HG03558 (cell line): ENCODE data around the gene CYP4F2.
"Not testable (repeated sequence)": the region's sequence is repeated elsewhere in the genome, so short reads cannot be mapped to it uniquely, and the experiment has no call there.

Experiments used
- ATAC-seq: cut with Tn5 transposase; IDR thresholded peaks from one replicate; pipeline ENCODE4 v1.9.1; 2021; ENCODE audit warnings: moderate number of reproducible peaks; ENCODE audit not compliant: unreplicated experiment; ENCODE audit errors: extremely low read depth

Gene CYP4F2

DNA sequence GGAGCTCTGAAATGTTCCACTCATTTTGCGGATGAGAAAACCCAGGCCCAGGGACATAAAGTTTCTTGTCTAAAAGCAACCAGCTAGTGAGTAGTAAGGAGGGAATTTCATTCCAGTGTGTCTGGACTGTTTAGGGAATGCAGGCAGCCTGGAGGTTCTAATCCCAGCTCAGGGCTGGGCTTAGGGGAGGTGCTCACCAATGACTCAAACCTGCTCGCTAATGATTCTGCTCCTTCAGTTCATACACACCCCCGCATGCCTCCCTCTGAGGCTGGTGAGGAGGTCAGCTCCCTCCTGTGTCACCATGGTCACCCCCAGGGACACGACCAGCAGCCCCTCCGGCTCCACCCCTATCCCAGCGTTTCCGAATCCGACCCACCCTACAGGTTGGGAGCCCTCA is 34.6 kb downstream of the CYP4F2 start:
- no peak for ATAC-seq

DNA sequence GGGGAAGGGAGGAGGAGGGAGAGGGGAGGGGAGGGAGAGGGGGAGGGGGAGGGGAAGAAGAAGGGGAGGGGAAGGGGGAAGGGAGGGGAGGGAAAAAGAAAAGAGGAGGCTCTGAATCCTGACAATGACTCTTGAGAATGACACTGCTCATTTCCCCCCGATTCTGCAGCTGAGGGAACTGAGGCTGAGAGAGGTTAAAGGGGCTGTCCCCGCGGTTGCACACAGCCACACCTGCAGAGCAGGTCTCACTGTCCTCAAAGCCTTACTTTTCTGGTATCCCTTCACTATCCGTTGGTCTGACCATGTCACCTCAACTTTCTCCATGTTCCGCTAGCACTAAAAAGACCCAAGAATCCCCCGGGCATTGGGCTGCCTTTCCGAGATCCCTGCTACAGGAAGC is 35.4 kb downstream of the CYP4F2 start:
- no peak for ATAC-seq

DNA sequence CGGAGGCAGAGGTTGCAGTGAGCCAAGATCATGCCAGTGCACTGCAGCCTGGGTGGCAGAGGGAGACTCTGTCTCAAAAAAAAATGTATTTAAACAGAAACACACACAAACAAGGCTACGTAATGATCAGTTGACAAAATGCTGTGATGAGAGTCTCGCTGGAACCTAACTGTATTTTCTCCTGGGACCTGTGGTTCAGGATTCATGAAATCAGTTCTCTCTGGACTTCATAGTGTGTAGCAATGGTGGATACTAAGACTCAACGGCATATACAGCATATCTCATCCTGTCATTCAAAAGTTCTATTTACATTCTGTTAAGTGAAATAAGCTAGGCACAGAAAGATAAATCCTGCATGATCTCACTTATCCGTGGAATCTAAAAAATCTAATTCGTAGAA is 37.4 kb downstream of the CYP4F2 start:
- no peak for ATAC-seq

DNA sequence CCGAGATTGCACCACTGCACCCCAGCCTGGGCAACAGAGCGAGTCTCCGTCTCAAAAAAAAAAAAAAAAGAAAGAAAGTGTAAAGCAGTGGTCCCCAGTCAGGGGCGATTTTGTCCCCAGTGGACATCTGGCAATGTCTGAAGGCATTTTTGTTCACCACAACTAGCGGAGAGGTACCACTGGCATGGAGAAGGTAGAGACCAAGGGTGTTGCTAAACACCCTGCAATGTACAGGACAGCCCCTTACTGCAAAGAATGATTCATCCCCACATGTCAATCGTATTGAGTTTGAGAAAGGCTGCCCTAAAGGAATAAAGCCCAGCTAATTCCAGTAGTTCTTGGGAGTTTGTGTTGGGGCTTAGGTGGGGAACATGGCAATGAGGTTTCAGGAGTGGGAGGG is 38.7 kb downstream of the CYP4F2 start:
- no peak for ATAC-seq

DNA sequence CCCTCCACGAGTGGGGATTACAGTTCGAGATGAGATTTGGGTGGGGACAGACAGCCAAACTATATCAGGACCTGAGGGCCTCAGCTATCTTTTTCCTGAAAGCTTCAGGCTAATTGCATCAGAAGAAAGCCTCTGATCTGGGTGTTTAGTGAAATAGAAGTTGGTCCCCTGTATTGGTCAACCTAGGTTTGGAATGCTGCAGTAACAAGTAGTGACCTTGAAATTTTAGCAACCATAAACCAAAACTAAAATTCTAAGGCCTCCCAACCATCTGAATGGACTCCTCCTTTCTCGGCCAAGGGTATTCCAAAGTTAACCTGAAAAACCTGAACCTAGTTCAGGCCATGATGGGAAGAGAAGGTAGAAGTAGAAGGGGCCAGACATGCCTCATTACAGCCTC is 47.5 kb downstream of the CYP4F2 start:
- ATAC-seq: no peak

DNA sequence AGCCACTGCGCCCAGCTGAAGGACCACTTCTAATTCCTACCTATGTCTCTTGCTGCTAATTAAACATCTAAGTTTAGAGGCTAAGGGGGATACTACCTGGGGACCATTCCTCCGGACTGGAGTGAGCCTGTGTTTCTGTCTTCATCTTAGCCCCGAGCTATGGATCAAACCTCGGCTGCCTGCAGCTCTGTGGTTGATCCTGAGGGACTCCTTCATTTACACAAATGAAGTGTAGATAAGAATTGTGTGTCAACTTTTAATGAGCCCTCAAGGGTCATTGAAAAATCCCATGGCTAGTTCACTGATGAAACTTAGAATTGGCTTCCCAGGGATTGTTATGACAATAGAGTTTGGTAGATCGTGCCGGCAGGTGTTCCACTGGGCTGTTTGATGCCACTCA is 51.0 kb downstream of the CYP4F2 start:
- no peak for ATAC-seq

DNA sequence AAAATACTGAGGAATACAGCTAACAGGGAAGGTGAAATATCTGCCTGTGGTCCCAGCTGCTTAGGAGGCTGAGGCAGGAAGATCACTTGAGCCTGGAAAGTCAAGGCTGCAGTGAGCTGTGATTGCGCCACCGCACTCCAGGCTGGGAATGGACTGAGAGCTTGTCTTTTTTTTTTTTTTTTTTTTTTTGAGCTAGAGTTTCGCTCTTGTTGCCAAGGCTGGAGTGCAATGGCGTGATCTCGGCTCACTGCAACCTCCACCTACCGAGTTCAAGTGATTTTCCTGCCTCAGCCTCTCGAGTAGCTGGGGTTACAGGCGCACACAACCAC is 54.0 kb downstream of the CYP4F2 start:
- ATAC-seq: not testable (repeated sequence)

DNA sequence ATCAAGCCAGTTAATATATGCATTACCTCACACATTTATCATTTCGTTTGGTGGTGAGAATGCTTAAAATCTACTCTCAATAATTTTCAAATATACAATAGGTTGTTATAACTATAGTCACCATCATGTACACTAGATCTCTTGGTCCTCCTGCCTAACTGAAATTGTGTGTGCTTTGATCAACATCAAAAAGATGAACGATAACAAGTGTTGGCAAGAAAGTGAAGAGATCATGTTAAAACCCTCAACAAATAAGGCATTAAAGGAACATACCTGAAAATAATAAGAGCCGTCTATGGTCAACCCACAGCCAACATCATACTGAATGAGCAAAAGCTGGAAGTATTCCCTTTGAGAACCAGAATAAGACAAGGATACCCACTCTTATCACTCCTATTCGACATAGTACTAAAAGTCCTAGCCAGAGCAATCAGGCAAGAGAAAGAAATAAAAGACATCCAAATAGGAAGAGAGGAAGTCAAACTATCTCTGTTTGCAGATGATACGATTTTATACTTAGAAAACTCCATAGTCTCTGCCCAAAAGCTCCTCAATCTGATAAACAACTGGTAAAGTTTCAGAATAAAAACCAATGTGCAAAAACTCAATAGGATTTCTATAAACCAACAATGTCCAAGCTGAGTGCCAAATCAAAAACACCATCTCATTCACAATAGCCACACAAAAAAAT is 54.5 kb downstream of the CYP4F2 start:
- ATAC-seq: no peak

DNA sequence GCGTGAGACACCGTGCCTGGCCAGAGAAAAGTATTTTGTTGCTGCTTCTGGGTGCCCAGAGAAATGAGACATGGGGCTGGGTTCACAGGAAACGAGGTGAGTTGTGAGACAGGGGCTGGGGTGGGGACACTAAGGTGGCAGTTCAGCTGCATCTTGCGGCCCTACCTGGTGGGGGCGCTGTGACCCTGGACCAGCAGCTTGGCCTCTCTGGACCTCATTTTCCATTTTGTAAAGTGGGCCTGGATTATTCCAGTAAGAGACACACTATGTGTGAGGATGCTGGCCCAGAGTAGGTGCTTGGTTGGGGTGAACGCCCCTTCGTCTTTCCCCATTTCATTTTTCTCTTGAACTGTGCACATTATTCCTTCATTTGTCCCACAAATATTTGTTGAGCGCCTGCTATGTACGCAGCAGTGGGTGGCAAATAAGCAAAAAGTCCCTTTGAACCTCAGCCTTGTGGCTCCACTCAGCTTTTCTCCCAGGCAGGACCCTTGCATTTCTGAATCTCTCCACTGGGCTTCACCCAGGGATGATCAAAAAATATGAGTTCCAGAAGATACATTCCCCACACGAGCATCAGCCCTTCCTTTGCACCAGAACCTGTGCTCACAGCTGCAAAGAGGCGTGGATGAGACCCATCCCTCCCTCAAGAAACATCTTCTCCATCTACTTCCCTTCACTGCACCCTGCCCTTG is 55.9 kb downstream of the CYP4F2 start:
- ATAC-seq: no peak

DNA sequence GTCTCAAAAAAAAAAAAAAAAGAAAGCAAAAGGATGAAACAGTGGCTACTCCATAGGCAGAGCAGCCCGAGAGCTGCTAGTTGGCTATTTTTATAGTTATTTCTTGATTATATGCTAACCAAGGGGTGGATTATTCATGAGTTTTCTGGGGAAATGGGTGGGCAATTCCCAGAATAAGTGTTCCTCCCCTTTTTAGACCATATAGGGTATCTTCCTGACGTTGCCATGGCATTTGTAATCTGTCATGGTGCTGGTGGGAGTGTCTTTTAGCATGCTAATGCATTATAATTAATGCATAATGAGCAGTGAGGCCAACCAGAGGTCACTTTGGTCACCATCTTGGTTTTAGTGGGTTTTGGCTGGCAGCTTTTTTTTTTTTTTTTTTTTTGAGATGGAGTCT is 57.0 kb downstream of the CYP4F2 start:
- ATAC-seq: no peak

DNA sequence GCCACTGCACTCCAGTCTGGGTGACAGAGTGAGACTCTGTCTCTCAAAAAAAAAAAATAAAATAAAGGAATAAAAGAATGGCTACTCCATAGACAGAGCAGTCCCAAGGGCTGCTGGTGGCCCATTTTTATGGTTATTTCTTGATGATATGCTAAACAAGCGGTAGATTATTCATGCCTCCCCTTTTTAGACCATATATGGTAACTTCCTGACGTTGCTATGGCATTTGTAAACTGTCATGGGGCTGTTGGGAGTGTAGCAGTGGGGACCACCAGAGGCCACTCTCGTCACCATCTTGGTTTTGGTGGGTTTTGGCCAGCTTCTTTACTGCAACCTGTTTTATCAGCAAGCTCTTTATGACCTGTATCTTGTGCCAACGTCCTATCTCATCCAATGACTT is 58.0 kb downstream of the CYP4F2 start:
- ATAC-seq: not testable (repeated sequence)

DNA sequence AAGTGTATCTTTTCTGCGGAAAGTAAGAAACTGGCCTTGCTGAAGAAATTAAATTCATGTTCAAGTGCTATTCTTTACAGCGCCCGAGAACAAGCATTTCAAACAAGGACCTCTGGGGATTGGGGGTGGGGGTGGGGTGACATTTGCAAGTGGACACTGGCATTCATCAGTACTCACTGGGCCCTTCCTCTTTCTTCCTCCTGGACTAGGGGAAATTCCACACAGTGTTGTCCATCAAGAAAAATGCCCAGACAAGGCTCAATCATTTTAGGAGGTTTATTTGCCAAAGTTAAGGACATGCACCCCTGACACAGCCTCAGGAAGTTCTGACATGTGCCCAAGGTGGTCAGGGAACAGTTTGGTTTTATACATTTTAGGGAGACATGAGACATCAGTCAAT is 59.5 kb downstream of the CYP4F2 start:
- no peak for ATAC-seq

DNA sequence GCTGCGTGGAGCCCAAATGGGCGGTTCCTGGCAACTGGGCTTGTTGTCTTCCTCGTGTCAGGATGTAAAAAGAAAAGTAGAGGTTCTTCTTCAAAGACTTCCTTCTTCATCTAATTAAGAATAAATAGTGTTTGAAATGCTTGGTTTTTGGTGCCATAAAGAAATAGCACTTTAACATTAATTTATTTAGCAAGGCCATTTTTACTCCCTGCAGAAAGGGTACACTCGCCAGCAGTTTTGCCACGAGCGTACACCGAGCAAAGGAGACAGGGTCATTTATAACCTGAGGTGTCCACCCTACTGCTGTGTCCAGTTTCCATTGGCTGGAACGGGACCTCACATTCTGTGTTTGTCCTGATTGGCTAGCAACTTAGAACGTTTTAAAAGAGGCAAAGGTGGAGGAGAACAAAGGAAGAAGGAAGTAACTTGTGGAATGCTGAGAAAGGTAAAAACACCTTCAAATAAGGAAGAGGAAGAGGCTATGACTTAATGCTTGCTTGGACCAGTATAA is 60.6 kb downstream of the CYP4F2 start:
- ATAC-seq: no peak

DNA sequence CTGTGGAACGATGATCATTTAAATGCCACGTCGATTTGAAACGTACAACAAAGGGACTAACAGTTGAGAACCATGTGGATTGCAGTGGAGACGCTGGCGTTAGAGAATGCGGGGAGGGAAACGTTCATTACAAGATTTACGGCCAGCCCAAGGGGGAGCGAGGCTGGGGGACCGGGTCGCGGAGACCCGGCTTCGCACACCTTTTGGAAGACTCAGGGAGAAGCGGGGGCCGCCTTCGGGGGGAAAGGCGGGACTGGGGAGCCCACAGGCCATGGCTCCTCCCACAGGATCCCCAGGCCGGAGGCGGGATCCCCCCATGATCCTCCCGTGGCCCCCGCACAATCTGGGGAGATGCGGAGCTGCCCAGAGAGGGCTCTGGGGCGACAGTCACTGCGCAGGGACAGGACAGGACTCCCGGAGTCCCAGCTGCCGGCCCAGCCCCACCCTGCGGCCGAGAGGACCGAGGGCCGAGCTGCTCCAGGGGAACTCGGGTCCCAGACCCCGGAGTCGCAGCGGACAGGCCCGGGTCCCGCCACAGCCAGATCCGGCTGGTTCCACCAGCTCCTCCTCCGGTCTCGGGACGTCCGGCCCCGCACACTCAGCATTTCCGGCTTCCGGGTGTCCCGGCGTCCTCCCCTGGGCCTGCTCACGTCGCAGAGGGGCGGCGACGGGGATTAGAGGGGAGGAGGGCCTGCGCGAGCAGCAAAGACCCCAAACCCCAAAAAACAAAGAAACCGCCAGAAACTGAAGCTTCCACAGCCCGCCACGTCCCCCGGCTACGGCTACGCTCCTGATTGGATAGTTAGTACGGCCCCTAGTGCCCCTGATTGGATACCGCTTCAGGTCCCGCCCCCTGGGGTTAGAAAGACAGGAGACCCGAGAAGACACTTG is 61.3 kb downstream of the CYP4F2 start:
- peak; percentile 53 for ATAC-seq

DNA sequence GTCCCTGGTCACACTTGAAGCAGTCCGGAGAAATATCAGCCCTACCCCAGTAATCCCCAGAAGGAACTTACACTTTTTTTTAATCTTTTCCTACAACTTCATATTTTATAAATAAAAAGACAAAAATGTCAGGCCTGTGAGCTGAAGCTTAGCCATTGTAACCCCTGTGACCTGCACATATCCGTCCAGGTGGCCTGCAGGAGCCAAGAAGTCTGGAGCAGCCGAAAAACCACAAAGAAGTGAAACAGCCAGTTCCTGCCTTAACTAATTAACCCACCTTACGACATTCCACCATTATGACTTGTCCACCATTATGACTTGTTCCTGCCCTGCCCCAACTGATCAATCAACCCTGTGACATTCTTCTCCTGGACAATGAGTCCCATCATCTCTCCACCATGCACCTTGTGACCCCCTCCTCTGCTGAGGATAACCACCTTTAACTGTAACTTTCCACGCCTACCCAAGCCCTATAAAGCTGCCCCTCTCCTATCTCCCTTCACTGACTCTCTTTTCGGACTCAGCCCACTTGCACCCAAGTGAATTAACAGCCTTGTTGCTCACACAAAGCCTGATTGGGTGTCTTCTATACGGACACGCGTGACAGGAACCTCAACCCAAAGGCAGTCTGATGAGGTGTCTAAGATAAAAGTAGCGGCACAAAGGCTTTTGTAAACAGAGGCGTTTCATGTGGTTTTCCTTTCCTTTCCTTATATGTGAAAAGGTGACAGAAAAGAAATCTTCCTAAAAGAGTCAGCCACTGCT is 62.1 kb downstream of the CYP4F2 start:
- not testable (repeated sequence) for ATAC-seq

DNA sequence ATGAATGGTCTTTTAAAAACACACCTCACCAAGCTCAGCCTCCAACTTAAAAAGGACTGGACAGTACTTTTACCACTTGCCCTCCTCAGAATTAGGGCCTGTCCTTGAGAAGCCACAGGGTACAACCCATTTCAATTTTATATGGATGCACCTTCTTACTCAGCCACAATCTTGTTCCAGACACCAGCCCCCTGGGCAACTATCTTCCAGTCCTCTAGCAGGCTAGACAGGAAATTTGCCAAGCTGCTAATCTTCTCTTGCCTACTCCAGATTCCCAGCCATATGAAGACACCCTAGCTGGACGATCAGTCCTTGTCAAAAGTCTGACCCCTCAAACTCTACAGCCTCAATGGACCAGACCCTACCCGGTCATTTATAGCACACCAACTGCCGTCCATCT is 63.6 kb downstream of the CYP4F2 start:
- not testable (repeated sequence) for ATAC-seq

DNA sequence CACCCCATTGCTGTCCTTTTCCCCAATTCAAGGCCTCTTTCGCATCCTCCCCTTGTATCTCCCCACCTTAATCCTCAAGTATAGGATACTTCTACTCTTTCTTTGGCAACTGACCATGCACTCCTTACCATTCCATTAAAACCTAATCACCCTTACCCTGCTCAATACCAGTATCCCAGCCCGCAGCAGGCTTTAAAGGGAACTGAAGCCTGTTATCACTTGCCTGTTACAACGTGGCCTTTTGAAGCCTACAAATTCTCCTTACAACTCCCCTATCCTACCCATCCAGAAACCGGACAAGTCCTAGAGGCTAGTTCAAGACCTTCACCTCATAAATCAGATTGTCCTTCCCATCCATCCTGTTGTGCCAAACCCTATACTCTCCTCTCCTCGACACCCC is 66.2 kb downstream of the CYP4F2 start:
- ATAC-seq: no peak

DNA sequence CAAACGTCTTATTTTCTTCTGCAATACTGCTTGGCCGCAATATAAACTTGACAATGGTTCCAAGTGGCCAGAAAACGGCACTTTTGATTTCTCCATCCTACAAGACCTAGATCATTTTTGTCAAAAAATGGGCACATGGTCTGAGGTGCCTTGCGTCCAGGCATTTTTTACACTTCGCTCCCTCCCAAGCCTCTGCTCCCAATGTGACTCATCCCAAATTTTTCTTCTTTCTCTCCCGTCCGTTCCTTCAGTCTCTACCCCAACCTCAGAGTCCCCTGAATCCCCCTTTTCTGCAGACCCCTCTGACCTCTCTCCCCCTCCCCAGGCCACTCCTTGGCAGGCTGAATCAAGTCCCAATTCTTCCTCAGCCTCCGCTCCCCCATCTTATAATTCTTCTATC is 68.1 kb downstream of the CYP4F2 start:
- no peak for ATAC-seq

DNA sequence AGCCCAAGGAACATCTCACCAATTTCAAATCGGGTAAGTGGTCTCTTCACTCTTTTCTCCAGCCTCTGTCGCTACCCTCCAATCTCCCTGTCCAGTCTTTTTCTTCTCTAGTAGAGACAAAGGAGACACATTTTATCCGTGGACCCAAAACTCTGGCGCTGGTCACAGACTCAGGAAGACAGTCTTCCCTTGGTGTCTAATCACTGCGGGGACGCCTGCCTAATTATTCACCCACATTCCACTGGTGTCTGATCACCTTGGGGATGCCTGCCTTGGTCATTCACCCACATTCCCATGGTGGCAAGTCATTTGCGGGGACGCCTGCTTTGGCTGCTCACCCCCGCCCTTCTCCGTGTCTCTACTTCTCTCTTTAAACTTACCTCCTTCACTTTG is 68.6 kb downstream of the CYP4F2 start:
- ATAC-seq: no peak

DNA sequence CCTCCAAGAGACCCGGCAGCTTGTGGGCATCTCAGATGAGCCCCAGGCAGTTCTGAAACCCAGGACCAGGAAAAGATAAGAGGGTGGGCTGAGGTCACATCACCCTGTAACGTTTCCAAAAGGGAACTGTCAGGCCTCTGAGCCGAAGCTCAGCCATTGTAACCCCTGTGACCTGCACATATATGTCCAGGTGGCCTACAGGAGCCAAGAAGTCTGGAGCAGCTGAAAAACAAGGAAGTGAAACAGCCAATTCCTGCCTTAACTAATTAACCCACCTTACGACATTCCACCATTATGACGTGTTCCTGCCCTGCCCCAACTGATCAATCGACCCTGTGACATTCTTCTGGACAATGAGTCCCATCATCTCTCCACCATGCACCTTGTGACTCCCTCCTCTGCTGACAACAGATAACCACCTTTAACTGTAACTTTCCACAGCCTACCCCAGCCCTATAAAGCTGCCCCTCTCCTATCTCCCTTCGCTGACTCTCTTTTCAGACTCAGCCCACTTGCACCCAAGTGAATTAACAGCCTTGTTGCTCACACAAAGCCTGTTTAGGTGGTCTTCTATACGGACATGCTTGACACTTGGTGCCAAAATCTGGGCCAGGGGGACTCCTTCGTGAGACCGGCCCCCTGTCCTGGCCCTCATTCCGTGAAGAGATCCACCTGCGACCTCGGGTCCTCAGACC is 69.1 kb downstream of the CYP4F2 start:
- ATAC-seq: not testable (repeated sequence)
